Right lobe of liver (tissue), 4 donors: ENCODE measurements around the gene LYST.

Experiments
- POLR2A ChIP-seq: fragments of 450-650 bp; IDR thresholded peaks from one replicate; pipeline ENCODE4 v1.6.1; 2017; ENCODE audit warnings: antibody characterized with exemption, mild to moderate bottlenecking
- TF ChIP-seq, protein P1 (sequence below), 4 donors: fragments of 200-600 bp in 3 of 4; fragments of 450-650 bp in 1 of 4; IDR thresholded peaks; one replicate each; pipeline versions ENCODE4 v1.5.1 to v1.8.0; 2016 to 2022; ENCODE audit warnings: antibody characterized with exemption in 4 of 4, mild to moderate bottlenecking in 2 of 4
- donor health status: DM: no; HTN: no; CAD: no.
- donor health status: DM: no; HTN: no; CAD: no.
- donor health status: DM: no; HTN: yes; CAD: no.

DNA sequence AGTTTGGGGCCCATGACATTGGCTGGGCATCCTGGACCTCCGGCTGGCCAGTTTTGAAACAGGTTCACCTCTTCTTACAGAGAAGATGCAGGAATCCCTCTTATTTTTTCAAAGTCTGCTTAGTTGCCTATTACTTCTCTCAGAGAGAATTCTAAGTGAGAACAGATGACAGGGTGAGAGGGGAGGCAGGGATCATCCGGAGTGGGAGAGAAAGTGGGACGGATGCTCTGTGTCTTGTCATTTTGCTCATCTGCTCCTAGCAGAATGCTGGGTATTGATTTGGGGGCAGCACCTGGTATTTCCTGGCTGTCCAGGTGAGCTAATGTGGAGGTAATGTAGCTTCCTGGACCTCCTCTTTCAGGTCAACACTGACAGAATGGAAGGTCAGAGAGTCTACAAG is 249.6 kb downstream of the LYST start:
- TF ChIP-seq, protein P1, sequence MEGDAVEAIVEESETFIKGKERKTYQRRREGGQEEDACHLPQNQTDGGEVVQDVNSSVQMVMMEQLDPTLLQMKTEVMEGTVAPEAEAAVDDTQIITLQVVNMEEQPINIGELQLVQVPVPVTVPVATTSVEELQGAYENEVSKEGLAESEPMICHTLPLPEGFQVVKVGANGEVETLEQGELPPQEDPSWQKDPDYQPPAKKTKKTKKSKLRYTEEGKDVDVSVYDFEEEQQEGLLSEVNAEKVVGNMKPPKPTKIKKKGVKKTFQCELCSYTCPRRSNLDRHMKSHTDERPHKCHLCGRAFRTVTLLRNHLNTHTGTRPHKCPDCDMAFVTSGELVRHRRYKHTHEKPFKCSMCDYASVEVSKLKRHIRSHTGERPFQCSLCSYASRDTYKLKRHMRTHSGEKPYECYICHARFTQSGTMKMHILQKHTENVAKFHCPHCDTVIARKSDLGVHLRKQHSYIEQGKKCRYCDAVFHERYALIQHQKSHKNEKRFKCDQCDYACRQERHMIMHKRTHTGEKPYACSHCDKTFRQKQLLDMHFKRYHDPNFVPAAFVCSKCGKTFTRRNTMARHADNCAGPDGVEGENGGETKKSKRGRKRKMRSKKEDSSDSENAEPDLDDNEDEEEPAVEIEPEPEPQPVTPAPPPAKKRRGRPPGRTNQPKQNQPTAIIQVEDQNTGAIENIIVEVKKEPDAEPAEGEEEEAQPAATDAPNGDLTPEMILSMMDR (IDR thresholded peaks at IDR 0.05): no peak
- TF ChIP-seq POLR2A: no peak
